DMS53 (cell line): ENCODE results near the gene PLB1.

Experiments used
- DNase-seq: peaks from one replicate; lab custom pipeline; 2025; lab: John Stamatoyannopoulos, UW

The PLB1 gene

GRCh38 chr2:28612131-28612812 is 116.4 kb downstream of the PLB1 start:
- DNase-seq, result no peak

DNA sequence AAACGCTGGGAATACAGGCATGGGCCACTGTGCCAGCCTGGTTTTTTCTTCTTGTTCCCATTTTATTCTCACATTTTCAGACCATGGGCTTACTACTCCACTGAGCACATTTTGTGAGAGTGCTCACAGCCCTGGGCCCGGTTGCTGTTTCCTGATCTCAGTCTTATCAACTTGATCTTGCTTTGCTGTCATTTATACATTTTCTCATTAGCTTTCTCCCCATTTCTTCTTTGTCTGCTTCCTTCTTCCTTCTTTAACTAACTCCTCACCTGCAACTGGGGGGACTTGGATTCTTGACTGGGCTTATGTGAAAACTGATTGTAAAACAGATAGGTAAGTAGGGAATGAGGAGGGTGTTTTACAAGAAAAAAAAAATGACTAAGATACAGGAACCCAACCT is 117.3 kb downstream of the PLB1 start:
- DNase-seq, result no peak

GRCh38 chr2:28613633-28614501 is 118.0 kb downstream of the PLB1 start:
- no peak for DNase-seq

DNA sequence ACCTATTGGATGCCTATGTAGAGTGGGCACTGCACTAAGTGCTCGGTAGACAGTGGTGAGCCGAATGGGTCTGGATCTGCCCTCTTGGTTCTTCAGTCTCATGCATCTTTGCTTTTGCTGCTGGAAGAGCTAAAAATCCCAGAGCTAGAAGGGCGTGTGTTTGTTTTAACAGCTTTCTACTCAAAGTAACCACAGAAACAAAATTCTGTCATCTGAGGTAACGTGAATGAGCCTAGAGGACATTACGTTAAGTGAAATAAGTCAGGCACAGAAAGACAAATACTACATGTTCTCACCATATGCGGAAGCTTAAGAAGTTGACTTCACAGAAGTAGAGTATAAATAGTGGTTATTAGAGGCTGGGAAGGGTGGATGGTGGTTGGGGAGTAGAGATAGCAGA is 119.8 kb downstream of the PLB1 start:
- DNase-seq, result no peak

DNA sequence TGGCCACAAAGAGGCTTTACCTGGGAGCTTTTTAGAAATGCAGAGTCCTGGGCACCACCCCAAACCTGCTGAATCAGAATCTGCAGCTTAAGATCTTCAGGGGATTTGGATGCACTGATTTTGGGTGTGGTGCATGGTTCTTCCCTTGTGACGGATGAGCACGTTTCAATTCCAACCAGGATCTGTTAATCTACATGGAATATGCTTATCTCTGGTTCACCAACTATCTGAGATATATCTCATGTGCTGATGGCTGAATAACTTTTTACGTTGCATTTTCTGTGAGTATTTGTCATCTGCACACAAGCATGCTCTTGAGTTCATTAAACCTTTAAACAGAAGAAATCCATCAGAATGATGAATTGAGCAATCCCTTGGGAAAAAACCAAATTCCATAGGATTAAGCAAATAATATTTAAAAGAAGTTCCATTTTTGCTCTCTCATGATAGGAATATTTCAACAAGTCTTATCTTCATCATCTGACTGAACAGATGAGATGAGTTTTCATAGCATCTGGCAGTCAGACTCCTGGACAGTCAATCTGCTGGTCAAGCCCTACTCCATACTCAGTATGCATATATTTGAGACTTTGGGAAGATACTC is 120.6 kb downstream of the PLB1 start:
- DNase-seq, result no peak

DNA sequence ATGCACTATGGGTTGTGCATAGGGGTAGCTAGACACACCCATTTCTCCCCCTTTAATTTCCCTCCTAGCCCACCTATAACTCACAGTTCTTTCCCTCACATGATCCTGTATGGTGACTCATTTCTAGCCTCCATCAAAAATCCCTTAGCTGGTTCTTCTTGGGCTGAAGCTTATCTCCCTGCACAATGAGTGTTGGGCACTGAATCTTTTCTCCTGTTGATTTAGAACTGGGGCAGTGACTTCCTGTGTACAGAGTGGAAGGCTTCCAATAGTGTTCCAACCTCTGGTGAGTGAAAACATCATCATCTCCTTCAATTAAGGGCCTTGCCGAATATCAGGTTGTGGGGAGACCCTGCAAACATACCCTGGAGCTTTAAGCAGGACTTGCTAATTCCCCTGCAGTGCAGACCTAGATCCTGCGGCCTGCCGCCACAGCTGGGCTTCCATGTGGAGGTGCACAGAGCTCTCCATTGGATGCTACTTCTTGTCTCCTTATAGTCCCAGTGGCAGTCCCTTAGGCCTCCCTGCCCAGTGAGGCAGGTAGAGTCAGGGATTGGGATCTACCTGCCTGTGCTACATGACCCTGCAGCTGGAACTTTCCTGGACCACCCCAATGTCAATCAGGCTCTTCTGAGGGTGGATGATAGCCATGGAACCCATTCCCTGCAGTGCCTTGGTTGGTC is 121.8 kb downstream of the PLB1 start:
- no peak for DNase-seq

DNA sequence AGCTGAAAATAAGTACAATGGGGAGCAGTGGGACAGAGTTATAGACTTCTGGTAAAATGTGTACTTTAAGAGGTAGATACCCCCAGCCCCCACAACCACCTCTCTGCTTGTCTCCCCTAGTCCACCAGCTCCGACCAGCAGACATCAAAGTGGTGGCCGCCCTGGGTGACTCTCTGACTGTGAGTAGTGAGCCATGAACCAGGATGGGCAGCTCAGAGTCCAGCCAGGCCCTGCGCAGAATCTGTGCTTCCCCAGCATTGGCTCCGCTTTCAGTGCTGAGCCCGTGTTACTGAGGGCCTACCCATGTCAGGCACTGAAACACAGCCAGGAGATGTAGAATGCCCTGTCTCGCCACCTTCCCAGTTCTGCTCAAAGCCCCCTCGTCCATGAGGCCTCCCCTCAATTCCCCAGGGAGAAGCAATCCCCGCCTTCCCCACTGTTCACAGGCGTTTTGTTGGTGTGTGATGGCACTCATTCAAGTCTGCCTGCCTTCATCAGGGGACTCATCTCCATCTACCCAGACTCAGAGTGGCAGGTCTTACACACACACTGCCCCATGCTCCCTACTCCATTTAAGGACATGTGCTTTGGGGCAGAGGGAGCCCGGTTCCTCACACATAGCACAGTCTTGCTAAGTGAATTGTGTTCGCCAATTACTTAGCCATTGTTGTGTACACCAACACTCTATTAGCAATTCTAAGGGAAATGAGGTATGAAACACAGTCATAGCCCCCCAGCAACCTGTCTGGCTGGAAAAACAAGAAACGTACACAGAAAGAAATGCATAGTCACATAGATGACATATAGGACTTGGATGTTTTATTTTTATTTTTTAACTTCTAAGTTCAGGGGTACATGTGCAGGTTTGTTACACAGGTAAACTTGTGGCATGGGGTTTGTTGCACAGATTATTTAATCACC is 122.6 kb downstream of the PLB1 start:
- DNase-seq, result no peak

GRCh38 chr2:28619213-28620196 is 123.6 kb downstream of the PLB1 start:
- no peak for DNase-seq

GRCh38 chr2:28620291-28620793 is 124.5 kb downstream of the PLB1 start:
- peak; percentile 15 for DNase-seq

DNA sequence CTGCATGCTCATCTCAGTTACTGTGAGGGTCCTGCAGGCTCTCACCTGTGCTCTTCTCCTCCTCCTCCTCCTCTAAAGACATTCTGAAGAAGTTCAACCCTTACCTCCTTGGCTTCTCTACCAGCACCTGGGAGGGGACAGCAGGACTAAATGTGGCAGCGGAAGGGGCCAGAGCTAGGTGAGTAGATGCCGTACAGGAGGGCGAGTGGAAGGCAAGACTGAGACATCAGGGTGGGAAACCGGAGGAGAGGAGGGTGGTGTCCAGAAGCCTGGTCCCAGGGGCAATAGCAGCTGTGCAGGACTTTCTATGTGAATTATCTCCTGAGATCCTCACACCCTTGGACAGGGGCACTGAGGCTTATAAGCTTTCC is 124.9 kb downstream of the PLB1 start:
- no peak for DNase-seq

DNA sequence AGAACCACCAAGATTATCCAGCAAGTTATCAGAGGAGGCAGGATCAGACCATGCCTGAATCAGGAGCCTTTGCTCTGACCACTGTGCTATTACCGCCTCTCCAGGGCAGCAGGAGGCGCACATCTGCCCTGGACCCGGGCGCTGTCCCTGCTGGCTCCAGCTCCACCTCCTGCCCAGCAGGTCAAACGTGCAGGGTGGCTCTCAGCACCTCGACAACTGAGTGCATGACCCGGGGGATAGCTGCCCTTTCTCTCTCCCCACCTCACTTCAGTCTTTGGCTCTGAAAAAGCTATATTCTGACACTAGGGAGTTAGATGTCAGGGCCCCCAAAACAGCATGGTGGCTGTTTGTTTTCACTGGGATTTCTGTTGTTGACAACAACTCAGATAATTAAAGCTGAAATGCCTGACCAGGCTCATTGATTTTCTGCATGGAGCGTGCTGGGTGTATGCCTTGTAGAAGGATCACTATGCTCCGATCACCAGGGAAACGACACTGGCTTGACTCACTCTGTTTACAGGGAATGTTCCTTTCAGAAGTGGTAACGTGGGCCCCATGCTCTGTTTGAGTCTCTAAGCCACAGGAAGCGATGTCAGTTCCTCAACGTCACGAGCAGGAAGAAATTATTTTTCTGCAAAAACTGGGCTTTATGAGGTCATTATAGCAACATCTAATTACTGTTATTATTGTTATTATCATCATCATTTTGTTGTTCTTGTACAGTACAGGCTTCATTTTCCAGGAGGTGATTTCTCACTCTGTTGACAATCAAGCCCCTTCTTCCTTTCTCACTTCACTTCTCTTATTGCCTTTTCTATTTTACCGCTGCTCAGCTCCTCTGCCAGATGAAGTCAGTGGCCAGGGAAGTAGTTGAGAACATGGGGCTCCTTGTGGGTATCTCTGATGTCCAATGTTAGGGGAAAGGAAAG is 125.6 kb downstream of the PLB1 start:
- peak; percentile 96 for DNase-seq

DNA sequence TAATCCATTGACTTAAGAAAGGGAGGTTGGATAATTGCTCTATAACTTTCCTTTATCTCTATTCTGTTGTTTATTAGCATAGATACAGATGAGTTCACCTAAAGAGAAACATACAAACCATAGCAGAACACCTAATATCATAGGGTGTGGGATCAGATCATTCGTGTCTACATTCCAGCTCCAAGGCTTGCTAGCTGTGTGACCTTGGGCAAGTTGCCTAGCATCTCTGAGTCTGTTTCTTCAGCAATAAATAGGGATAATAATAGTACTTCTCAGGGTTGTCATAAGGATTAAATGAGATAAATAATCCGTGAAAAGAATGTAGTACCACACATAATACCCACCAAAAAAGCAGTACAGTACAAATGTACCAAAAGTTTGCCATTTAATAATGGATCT is 126.2 kb downstream of the PLB1 start:
- DNase-seq, result no peak

- no peak for DNase-seq
Measured at GRCh38 chr2:28623582-28624405, 127.9 kb downstream of the PLB1 start.

- no peak for DNase-seq
Measured at GRCh38 chr2:28624436-28624792, 128.6 kb downstream of the PLB1 start.

DNA sequence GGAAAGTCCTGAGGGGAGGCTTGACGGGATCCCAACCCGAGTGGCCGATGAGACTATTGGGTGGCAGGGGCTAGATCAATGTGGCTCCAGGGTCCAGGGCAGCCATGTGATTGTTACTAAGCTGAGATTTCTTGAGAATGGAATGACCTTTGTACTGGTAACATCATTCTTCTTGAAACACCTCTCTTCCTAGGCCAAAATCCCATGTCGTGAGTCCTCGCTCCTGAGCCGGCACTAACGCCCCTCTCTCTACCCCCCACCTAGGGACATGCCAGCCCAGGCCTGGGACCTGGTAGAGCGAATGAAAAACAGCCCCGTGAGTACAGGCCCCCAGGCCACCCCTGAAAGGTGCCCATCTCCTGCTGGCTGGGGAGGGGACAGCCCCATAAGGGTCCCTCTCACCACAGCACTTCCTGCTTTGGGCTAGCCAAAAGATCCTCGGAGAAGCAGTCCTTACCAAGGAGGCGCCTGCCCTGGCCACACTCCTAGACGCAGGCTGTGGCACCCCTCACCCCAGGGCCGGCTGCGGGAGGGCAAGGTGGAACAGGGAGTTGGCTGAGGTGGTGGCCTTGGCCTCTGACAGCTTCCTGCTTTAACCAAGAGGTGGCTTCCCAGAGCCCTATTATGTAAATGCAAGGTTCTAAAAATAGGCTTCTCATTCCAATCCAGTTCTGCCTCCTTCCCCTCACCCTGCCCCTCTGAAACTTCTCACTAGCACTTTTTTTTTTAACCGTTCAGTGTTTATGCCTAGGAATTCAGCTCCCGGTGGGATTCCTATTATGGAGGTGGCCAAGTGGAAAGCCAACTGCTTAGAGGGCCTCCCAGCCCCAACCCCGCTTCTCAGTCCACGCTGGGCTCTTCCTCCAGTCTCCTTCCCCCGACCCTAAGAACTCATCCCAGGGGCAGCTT is 129.2 kb downstream of the PLB1 start:
- DNase-seq, result peak; percentile 3

DNA sequence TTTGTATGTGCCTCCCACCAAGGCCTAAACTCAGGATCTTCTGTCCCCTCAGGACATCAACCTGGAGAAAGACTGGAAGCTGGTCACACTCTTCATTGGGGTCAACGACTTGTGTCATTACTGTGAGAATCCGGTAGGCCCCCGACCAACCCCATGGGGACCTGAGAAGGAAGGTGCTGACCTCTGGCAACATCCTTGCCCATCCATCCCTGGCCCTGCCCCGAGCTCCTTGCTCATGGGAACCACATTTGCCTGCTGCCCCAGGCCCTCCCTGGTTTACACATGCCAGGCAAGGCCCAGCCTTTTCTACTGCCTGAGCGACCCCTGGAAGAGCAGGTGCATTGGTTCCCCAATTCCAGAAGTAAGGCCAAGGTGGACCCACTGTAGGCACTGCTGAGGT is 130.5 kb downstream of the PLB1 start:
- DNase-seq, result no peak

GRCh38 chr2:28626891-28627421 is 131.1 kb downstream of the PLB1 start:
- DNase-seq, result no peak
